CD4-positive, alpha-beta T cell (primary cell): Measurements from ENCODE around the gene MEI4. TPM values are rescaled to one million over a fixed set of nuclear protein-coding genes. Genes with fewer than 3 reads are reported as not detected.

Source experiments
- ATAC-seq: fragments of 200-7000 bp; cut with Tn5 transposase; one replicate; pipeline ENCODE4 v1.10.0; 2022; ENCODE audit warnings: mild to moderate bottlenecking; ENCODE audit not compliant: poor library complexity
- CTCF ChIA-PET: fragments of 350-600 bp; sonication (Branson Sonifier 250); formaldehyde crosslinking; loops from one replicate; lab custom pipeline; 2021; ENCODE audit warnings: antibody characterized with exemption, inconsistent platforms; lab: Charles Lee
- POLR2A ChIA-PET: fragments of 350-600 bp; sonication (Branson Sonifier 250); formaldehyde crosslinking; loops from one replicate; lab custom pipeline; 2021; ENCODE audit warnings: antibody characterized with exemption, inconsistent platforms; lab: Charles Lee
- DNase-seq, 14 experiments: peaks; one replicate each; pipeline ENCODE4 v3.0.0-alpha.2; 2013 to 2020; ENCODE audit warnings: mixed read lengths in 2 of 14
- H3K27ac ChIP-seq, 2 donors: one replicate each; pipeline versions ENCODE4 v1.5.1 to v1.7.0; 2013; ENCODE audit warnings: low read length in 2 of 2, low read depth in 1 of 2, mild to moderate bottlenecking in 1 of 2
- H3K27me3 ChIP-seq, 2 experiments: 1 replicate in 1 of 2; 2 replicates in 1 of 2; pipeline versions ENCODE4 v1.6.1 to v1.7.0; 2013; ENCODE audit warnings: low read length in 2 of 2, control low read depth in 1 of 2, mild to moderate bottlenecking in 1 of 2, moderate library complexity in 1 of 2; ENCODE audit not compliant: insufficient read depth in 2 of 2, control insufficient read depth in 1 of 2
- H3K36me3 ChIP-seq: one replicate; pipeline ENCODE4 v1.6.1; 2013; ENCODE audit warnings: low read length, control low read depth; ENCODE audit not compliant: insufficient read depth
- H3K4me1 ChIP-seq: one replicate; pipeline ENCODE4 v1.6.1; 2013; ENCODE audit warnings: low read length, control low read depth; ENCODE audit not compliant: insufficient read depth
- H3K4me3 ChIP-seq: one replicate; pipeline ENCODE4 v1.5.1; 2013; ENCODE audit warnings: mild to moderate bottlenecking, low read length, moderate library complexity
- H3K9me3 ChIP-seq, 2 experiments: 1 replicate in 1 of 2; 2 replicates in 1 of 2; pipeline versions ENCODE4 v1.6.1 to v1.7.0; 2013; ENCODE audit warnings: low read length in 2 of 2, mild to moderate bottlenecking in 2 of 2, control low read depth in 1 of 2, moderate library complexity in 1 of 2; ENCODE audit not compliant: control insufficient read depth in 1 of 2, insufficient read depth in 1 of 2
- H3K27ac Mint-ChIP-seq: one replicate; pipeline ENCODE4 v1.8.0; 2020; ENCODE audit warnings: mixed read lengths
- H3K27me3 Mint-ChIP-seq: one replicate; pipeline ENCODE4 v1.8.0; 2021; ENCODE audit warnings: mixed read lengths
- H3K36me3 Mint-ChIP-seq: one replicate; pipeline ENCODE4 v1.8.0; 2021; ENCODE audit warnings: low read depth, mixed read lengths
- H3K4me1 Mint-ChIP-seq: one replicate; pipeline ENCODE4 v1.8.0; 2021; ENCODE audit warnings: low read depth, mixed read lengths
- H3K4me3 Mint-ChIP-seq: one replicate; pipeline ENCODE4 v1.8.0; 2020; ENCODE audit warnings: mild to moderate bottlenecking, mixed read lengths
- H3K9me3 Mint-ChIP-seq: one replicate; pipeline ENCODE4 v1.8.0; 2020; ENCODE audit warnings: mixed read lengths
- CTCF ChIP-seq: fragments of 200-600 bp; IDR thresholded peaks from one replicate; pipeline ENCODE4 v1.8.0; 2022; ENCODE audit warnings: antibody characterized with exemption, mild to moderate bottlenecking
- intact Hi-C, 2 experiments: fragments of 100-400 bp; cut with DNase I in 1 of 2; cut with micrococcal nuclease in 1 of 2; formaldehyde crosslinking; loops; one replicate each; pipeline versions ENCODE4 v1.15.1 to v1.9.0; 2023 to 2025; cut with DNase I, micrococcal nuclease
- total RNA-seq, 174 experiments: library from RNA in 2 of 174; stranded (reverse) in 2 of 174; gene quantifications; one replicate each; pipeline ENCODE4 v1.2.3 and lab custom pipeline; 2021 to 2026

Gene MEI4
- total RNA-seq, 2 experiments from 2014 or later, result not detected

GRCh38 chr6:77844822-77845221 lies 192.0 kb downstream of the MEI4 start:
- Mint-ChIP-seq H3K36me3 (no peaks in the 10 kb centered on the region), H3K27ac (no peak overlapping the region), H3K4me1 (no peaks in the 10 kb centered on the region), H3K27me3 (no peaks in the 10 kb centered on the region), H3K9me3 (peaks cover 9% of the 10 kb centered on the region), H3K4me3 (no peak overlapping the region)
- Histone ChIP-seq H3K27me3 (no peaks in the 10 kb centered on the region), H3K4me3 (no peak overlapping the region), H3K36me3 (no peaks in the 10 kb centered on the region), H3K27ac (no peak overlapping the region), H3K4me1 (no peaks in the 10 kb centered on the region), H3K9me3 (no peaks in the 10 kb centered on the region)
- ATAC-seq (no peak), DNase-seq (no peak)
- CTCF ChIA-PET, result no interaction called here
- no peak for TF ChIP-seq CTCF
- POLR2A ChIA-PET, result no interaction called here
- intact Hi-C loops, result no loop called here

- DNase-seq (no peak), ATAC-seq (no peak)
- Histone ChIP-seq H3K4me1 (no peaks in the 10 kb centered on the region), H3K27ac (no peak overlapping the region), H3K4me3 (no peak overlapping the region), H3K9me3 (peaks cover 0 to 9% of the 10 kb centered on the region in 2 experiments), H3K36me3 (no peaks in the 10 kb centered on the region), H3K27me3 (no peaks in the 10 kb centered on the region)
- Mint-ChIP-seq H3K4me3 (no peak overlapping the region), H3K4me1 (no peaks in the 10 kb centered on the region), H3K9me3 (peaks cover 5% of the 10 kb centered on the region), H3K36me3 (no peaks in the 10 kb centered on the region), H3K27ac (no peak overlapping the region), H3K27me3 (no peaks in the 10 kb centered on the region)
- no peak for TF ChIP-seq CTCF
- ChIA-PET CTCF (no interaction called here), POLR2A (no interaction called here)
- intact Hi-C loops, result no loop called here
Observed at GRCh38 chr6:77853401-77853800, 200.6 kb downstream of the MEI4 start.

- Histone ChIP-seq H3K27me3 (no peaks in the 10 kb centered on the region), H3K36me3 (no peaks in the 10 kb centered on the region), H3K4me1 (no peaks in the 10 kb centered on the region), H3K4me3 (no peak overlapping the region), H3K27ac (no peak overlapping the region), H3K9me3 (peaks cover 0 to 9% of the 10 kb centered on the region in 2 experiments)
- H3K27ac Mint-ChIP-seq, result no peak overlapping the region
- intact Hi-C loops, result no loop called here
- no peak overlapping the region for H3K4me3 Mint-ChIP-seq
- CTCF ChIA-PET, result no interaction called here
- ATAC-seq (no peak), DNase-seq (no peak)
- no peaks in the 10 kb centered on the region for H3K4me1 Mint-ChIP-seq
- H3K9me3 Mint-ChIP-seq, result peaks cover 6% of the 10 kb centered on the region
- POLR2A ChIA-PET, result no interaction called here
- TF ChIP-seq CTCF, result no peak
- no peaks in the 10 kb centered on the region for H3K36me3 Mint-ChIP-seq
- H3K27me3 Mint-ChIP-seq, result no peaks in the 10 kb centered on the region
Observed at GRCh38 chr6:77856391-77856790, 203.6 kb downstream of the MEI4 start.
